Activated naive CD4-positive, alpha-beta T cell treated with anti-CD3 and anti-CD28 coated beads, Interleukin-2, amount 10 ng/mL, durations not matched to agents 5 hours and 36 hours (primary cell): ENCODE results near the gene CHPT1. TPM values are rescaled to one million over a fixed set of nuclear protein-coding genes. Genes with fewer than 3 reads are reported as not detected.

ENCODE experiments used
- total RNA-seq, 2 experiments: library from RNA; stranded (reverse); gene quantifications; one replicate each; pipeline ENCODE4 v1.2.3, GENCODE V29; 2021

CHPT1 gene
- 10 to 100 TPM; 14.3 to 14.6 TPM for total RNA-seq

DNA sequence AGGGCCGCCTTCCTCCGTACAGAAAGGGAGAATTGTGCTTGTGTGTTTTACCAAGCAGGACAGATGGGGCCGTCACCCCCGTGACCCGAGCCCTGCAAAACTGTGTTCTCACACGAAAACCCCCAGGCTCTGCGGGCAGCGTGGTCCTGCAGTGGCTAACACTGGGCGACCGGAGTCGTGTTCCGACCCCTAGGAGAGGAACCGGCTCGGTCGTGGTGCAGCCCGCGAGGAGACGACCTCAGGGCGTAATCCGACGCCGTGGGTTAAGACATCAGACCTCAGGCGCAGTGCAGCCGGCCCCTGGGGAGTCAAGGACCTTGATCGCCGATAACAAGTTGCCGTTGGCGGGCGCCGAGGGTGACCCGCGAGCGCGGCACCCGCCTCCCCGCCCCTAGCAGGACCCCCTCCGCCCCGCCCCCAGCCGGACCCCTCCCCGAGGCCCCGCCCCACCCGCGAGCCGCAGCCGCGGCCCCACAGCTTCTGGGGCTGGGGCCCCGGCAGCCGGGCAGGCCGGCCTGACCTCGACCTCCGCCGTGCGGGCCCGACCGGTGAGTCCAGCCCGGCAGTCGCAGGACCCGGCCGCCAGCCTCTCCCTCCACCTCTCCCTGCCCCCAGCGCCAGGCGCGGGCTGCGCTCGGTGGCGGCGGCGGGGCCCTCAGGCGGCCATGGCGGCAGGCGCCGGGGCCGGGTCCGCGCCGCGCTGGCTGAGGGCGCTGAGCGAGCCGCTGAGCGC, at the start of gene CHPT1:
CHPT1 (plus strand) TSS at position 444 of the 733 bp plus-strand sequence; CDS start at position 666, 222 bp downstream.

DNA sequence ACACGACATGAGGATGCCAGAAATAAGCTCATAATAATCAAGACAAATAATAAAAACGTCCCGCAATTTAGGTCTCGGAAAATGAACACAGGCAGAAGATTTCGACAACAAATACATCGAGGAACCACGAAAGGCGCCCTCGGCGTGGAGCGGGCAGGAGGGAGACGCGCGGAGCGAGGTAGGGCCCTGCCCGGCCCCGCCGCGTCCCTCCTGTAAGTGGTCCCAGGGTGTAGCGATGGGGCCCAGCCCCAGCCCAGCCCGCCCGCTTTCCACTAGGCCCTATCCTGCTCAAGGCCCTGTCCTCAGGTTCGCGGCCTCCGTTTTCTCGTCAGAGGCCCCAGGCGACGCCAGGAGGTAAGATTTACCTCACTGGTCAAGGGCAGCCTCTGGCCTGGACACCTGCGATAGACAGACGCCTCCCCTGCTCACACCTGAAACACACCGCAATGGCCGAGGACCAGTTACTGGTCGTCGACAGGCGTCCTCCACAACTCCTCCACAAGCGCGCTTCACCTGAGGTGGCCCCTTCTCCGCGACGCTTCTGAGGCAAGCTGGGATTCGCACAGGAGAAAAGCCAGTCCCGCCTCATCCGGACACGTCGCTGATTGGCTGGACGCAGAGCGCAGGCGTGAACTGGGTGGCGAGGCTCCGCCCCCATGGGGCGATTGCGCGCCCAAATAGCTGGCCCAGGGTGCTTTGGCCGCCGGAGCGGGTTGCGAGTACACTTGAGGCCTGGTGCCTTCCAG, 41.7 kb downstream of the CHPT1 start, which contains the start of gene SYCP3:
SYCP3 (minus strand) TSS at position 543 of the 746 bp plus-strand sequence. CDS start 1,527 bp downstream, outside the sequence.

Other genes with a start within 250 kb of the CHPT1 start
- not detected for gene SPIC, start 222.3 kb upstream of the CHPT1 start, total RNA-seq
- gene MYBPC1, start 102.7 kb upstream of the CHPT1 start, total RNA-seq, result not detected
- under 1 TPM; 0.43 to 0.70 TPM for gene SYCP3, start 41.8 kb downstream of the CHPT1 start, total RNA-seq
- gene GNPTAB, start 133.3 kb downstream of the CHPT1 start, total RNA-seq, result 10 to 100 TPM; 57.3 to 59.1 TPM
- gene DRAM1, start 179.9 kb downstream of the CHPT1 start, total RNA-seq, result 1 to 10 TPM; 1.7 to 2.3 TPM